Activated naive CD8-positive, alpha-beta T cell treated with anti-CD3 and anti-CD28 coated beads, Interleukin-2, amount 50 U/mL, for 24 hours (primary cell): ENCODE data around the gene PPP2R2B.
A peak's percentile ranks its signal among the peaks of the same experiment; 100 is the strongest.

Experiments used
- ATAC-seq: fragments of 150-1000 bp; cut with Tn5 transposase; one replicate; pipeline ENCODE4 v1.10.0; 2021
- DNase-seq: peaks from one replicate; pipeline ENCODE4 v3.0.0; 2021
- H3K27ac Mint-ChIP-seq: one replicate; pipeline ENCODE4 v1.8.0; 2021; ENCODE audit warnings: mild to moderate bottlenecking, mixed read lengths
- H3K27me3 Mint-ChIP-seq: one replicate; pipeline ENCODE4 v1.8.0; 2021; ENCODE audit warnings: mixed read lengths
- H3K36me3 Mint-ChIP-seq: one replicate; pipeline ENCODE4 v1.8.0; 2021; ENCODE audit warnings: low read depth, mixed read lengths
- H3K4me1 Mint-ChIP-seq: one replicate; pipeline ENCODE4 v1.8.0; 2021; ENCODE audit warnings: mixed read lengths
- H3K4me3 Mint-ChIP-seq: one replicate; pipeline ENCODE4 v1.8.0; 2021; ENCODE audit warnings: mild to moderate bottlenecking, moderate library complexity, mixed read lengths
- H3K9me3 Mint-ChIP-seq: one replicate; pipeline ENCODE4 v1.8.0; 2021; ENCODE audit warnings: mixed read lengths

PPP2R2B gene

GRCh38 chr5:146766013-146766412 lies 112.5 kb downstream of the PPP2R2B start:
- DNase-seq (no peak), ATAC-seq (no peak)
- no peaks in the 10 kb centered on the region for H3K27me3 Mint-ChIP-seq
- H3K36me3 Mint-ChIP-seq: no peaks in the 10 kb centered on the region
- H3K9me3 Mint-ChIP-seq: peaks cover 4% of the 10 kb centered on the region
- H3K4me3 Mint-ChIP-seq: no peak overlapping the region
- H3K27ac Mint-ChIP-seq: no peak overlapping the region
- H3K4me1 Mint-ChIP-seq: peaks cover 3% of the 10 kb centered on the region

- no peak overlapping the region for H3K27ac Mint-ChIP-seq
- DNase-seq: no peak
- H3K27me3 Mint-ChIP-seq: no peaks in the 10 kb centered on the region
- H3K9me3 Mint-ChIP-seq: peaks cover 4% of the 10 kb centered on the region
- peaks cover 5% of the 10 kb centered on the region for H3K4me1 Mint-ChIP-seq
- no peak overlapping the region for H3K4me3 Mint-ChIP-seq
- no peaks in the 10 kb centered on the region for H3K36me3 Mint-ChIP-seq
- ATAC-seq: peak; percentile 52
Measured at GRCh38 chr5:146765089-146765832, 113.3 kb downstream of the PPP2R2B start.

- no peak for DNase-seq
Measured at GRCh38 chr5:146762830-146763229, 115.7 kb downstream of the PPP2R2B start.

GRCh38 chr5:146761811-146762210 lies 116.7 kb downstream of the PPP2R2B start:
- H3K4me3 Mint-ChIP-seq: no peak overlapping the region
- ATAC-seq: no peak
- H3K4me1 Mint-ChIP-seq: peaks cover 9% of the 10 kb centered on the region
- H3K27me3 Mint-ChIP-seq: no peaks in the 10 kb centered on the region
- DNase-seq: no peak
- no peaks in the 10 kb centered on the region for H3K36me3 Mint-ChIP-seq
- H3K27ac Mint-ChIP-seq: no peak overlapping the region
- H3K9me3 Mint-ChIP-seq: no peaks in the 10 kb centered on the region

More at GRCh38 chr5:146762830-146763229, 115.7 kb downstream of the PPP2R2B start:
- Mint-ChIP-seq H3K4me3 (no peak overlapping the region), H3K27ac (no peak overlapping the region), H3K9me3 (no peaks in the 10 kb centered on the region), H3K4me1 (peaks cover 9% of the 10 kb centered on the region), H3K27me3 (no peaks in the 10 kb centered on the region), H3K36me3 (no peaks in the 10 kb centered on the region)
- no peak for ATAC-seq

GRCh38 chr5:146758938-146759337 lies 119.6 kb downstream of the PPP2R2B start:
- no peak overlapping the region for H3K27ac Mint-ChIP-seq
- H3K36me3 Mint-ChIP-seq: no peaks in the 10 kb centered on the region
- peaks cover 14% of the 10 kb centered on the region for H3K4me1 Mint-ChIP-seq
- ATAC-seq (no peak), DNase-seq (no peak)
- no peak overlapping the region for H3K4me3 Mint-ChIP-seq
- H3K9me3 Mint-ChIP-seq: no peaks in the 10 kb centered on the region
- no peaks in the 10 kb centered on the region for H3K27me3 Mint-ChIP-seq

GRCh38 chr5:146758076-146758475 lies 120.5 kb downstream of the PPP2R2B start:
- Mint-ChIP-seq H3K4me3 (no peak overlapping the region), H3K27me3 (no peaks in the 10 kb centered on the region), H3K27ac (no peak overlapping the region), H3K36me3 (no peaks in the 10 kb centered on the region), H3K9me3 (no peaks in the 10 kb centered on the region), H3K4me1 (peaks cover 22% of the 10 kb centered on the region)
- ATAC-seq (no peak), DNase-seq (no peak)

GRCh38 chr5:146756546-146756945 lies 122.0 kb downstream of the PPP2R2B start:
- Mint-ChIP-seq H3K4me3 (no peak overlapping the region), H3K27me3 (no peaks in the 10 kb centered on the region), H3K36me3 (no peaks in the 10 kb centered on the region), H3K27ac (no peak overlapping the region), H3K9me3 (no peaks in the 10 kb centered on the region), H3K4me1 (peaks cover 38% of the 10 kb centered on the region)
- DNase-seq (no peak), ATAC-seq (no peak)

- H3K9me3 Mint-ChIP-seq: no peaks in the 10 kb centered on the region
- H3K27me3 Mint-ChIP-seq: no peaks in the 10 kb centered on the region
- DNase-seq (no peak), ATAC-seq (no peak)
- H3K4me1 Mint-ChIP-seq: peaks cover 45% of the 10 kb centered on the region
- no peak overlapping the region for H3K27ac Mint-ChIP-seq
- no peak overlapping the region for H3K4me3 Mint-ChIP-seq
- no peaks in the 10 kb centered on the region for H3K36me3 Mint-ChIP-seq
Measured at GRCh38 chr5:146755793-146756192, 122.8 kb downstream of the PPP2R2B start.

GRCh38 chr5:146754621-146755020 lies 123.9 kb downstream of the PPP2R2B start:
- H3K9me3 Mint-ChIP-seq: no peaks in the 10 kb centered on the region
- no peaks in the 10 kb centered on the region for H3K27me3 Mint-ChIP-seq
- ATAC-seq: no peak
- DNase-seq: no peak
- H3K27ac Mint-ChIP-seq: no peak overlapping the region
- H3K4me1 Mint-ChIP-seq: peaks cover 46% of the 10 kb centered on the region
- no peak overlapping the region for H3K4me3 Mint-ChIP-seq
- H3K36me3 Mint-ChIP-seq: no peaks in the 10 kb centered on the region

GRCh38 chr5:146753641-146754040 lies 124.9 kb downstream of the PPP2R2B start:
- no peak for DNase-seq
- H3K27ac Mint-ChIP-seq: no peak overlapping the region
- H3K9me3 Mint-ChIP-seq: no peaks in the 10 kb centered on the region
- H3K27me3 Mint-ChIP-seq: no peaks in the 10 kb centered on the region
- H3K4me1 Mint-ChIP-seq: peaks cover 41% of the 10 kb centered on the region
- ATAC-seq: no peak
- H3K4me3 Mint-ChIP-seq: no peak overlapping the region
- peaks cover 4% of the 10 kb centered on the region for H3K36me3 Mint-ChIP-seq

- peaks cover 4% of the 10 kb centered on the region for H3K36me3 Mint-ChIP-seq
- peak overlapping the region; percentile 31 for H3K4me3 Mint-ChIP-seq
- H3K9me3 Mint-ChIP-seq: peaks cover 5% of the 10 kb centered on the region
- DNase-seq (peak; percentile 39), ATAC-seq (peak; percentile 99)
- H3K27me3 Mint-ChIP-seq: no peaks in the 10 kb centered on the region
- H3K4me1 Mint-ChIP-seq: peaks cover 41% of the 10 kb centered on the region
- peak overlapping the region; percentile 71 for H3K27ac Mint-ChIP-seq
Measured at GRCh38 chr5:146751781-146752401, 126.7 kb downstream of the PPP2R2B start.

- Mint-ChIP-seq H3K36me3 (peaks cover 4% of the 10 kb centered on the region), H3K27me3 (no peaks in the 10 kb centered on the region), H3K27ac (no peak overlapping the region), H3K4me3 (no peak overlapping the region), H3K9me3 (peaks cover 5% of the 10 kb centered on the region), H3K4me1 (peaks cover 41% of the 10 kb centered on the region)
- no peak for ATAC-seq
- DNase-seq: no peak
Measured at GRCh38 chr5:146751054-146751453, 127.5 kb downstream of the PPP2R2B start.

- no peak overlapping the region for H3K27ac Mint-ChIP-seq
Measured at GRCh38 chr5:146748533-146748932, 130.0 kb downstream of the PPP2R2B start.

GRCh38 chr5:146745931-146746577 lies 132.5 kb downstream of the PPP2R2B start:
- Mint-ChIP-seq H3K36me3 (peaks cover 4% of the 10 kb centered on the region), H3K4me3 (no peak overlapping the region), H3K4me1 (peaks cover 5% of the 10 kb centered on the region), H3K9me3 (peaks cover 5% of the 10 kb centered on the region), H3K27me3 (no peaks in the 10 kb centered on the region), H3K27ac (no peak overlapping the region)
- ATAC-seq (no peak), DNase-seq (no peak)

More at GRCh38 chr5:146748533-146748932, 130.0 kb downstream of the PPP2R2B start:
- no peak overlapping the region for H3K4me3 Mint-ChIP-seq
- H3K36me3 Mint-ChIP-seq: peaks cover 4% of the 10 kb centered on the region
- ATAC-seq (no peak), DNase-seq (no peak)
- H3K4me1 Mint-ChIP-seq: peaks cover 29% of the 10 kb centered on the region
- H3K9me3 Mint-ChIP-seq: peaks cover 5% of the 10 kb centered on the region
- H3K27me3 Mint-ChIP-seq: no peaks in the 10 kb centered on the region
